ENCODE data around the gene BANP.
"Not testable (repeated sequence)": the region's sequence is repeated elsewhere in the genome, so short reads cannot be mapped to it uniquely, and the experiment has no call there.

Gene BANP

GRCh38 chr16:88102597-88102996, 151.4 kb downstream of the BANP start:
- Histone ChIP-seq H3K79me1 (ENCODE audit: low read length) (no peaks in the 10 kb centered on the region), H3K27ac (ENCODE audit: low read depth, low read length) (no peak overlapping the region), H3K79me2 (ENCODE audit: control insufficient read depth, insufficient read depth, low read length) (no peaks in the 10 kb centered on the region), H2BK120ac (ENCODE audit: low read depth, low read length) (no peak overlapping the region), H3K4me3 (ENCODE audit: low read length) (no peak overlapping the region), H2BK5ac (ENCODE audit: low read length) (no peak overlapping the region), H3K27me3 (ENCODE audit: insufficient read depth, low read length, poor library complexity) (no peaks in the 10 kb centered on the region), H3K4me2 (ENCODE audit: low read length) (no peak overlapping the region), H3K36me3 (ENCODE audit: control insufficient read depth, insufficient read depth, low read length) (no peaks in the 10 kb centered on the region), H3K9ac (ENCODE audit: low read length) (no peak overlapping the region), H3K4me1 (ENCODE audit: control insufficient read depth, low read depth, low read length) (no peaks in the 10 kb centered on the region), H3K23ac (ENCODE audit: low read length) (no peak overlapping the region), H3K56ac (ENCODE audit: low read length) (no peak overlapping the region), H3K18ac (ENCODE audit: low read length) (no peak overlapping the region), H3K4ac (ENCODE audit: low read depth, low read length) (no peak overlapping the region), H2BK15ac (replicated peaks; ENCODE audit: low read depth) (no peak overlapping the region), H4K5ac (ENCODE audit: low read length) (no peak overlapping the region), H4K8ac (ENCODE audit: low read depth, low read length) (no peak overlapping the region), H2AK5ac (ENCODE audit: low read length) (no peak overlapping the region)
- no CpG with 5 or more reads among the region's 17 CpGs for WGBS (ENCODE audit: extremely low coverage, insufficient coverage, low lambda C conversion rate)
- DNase-seq = no peak

DNA sequence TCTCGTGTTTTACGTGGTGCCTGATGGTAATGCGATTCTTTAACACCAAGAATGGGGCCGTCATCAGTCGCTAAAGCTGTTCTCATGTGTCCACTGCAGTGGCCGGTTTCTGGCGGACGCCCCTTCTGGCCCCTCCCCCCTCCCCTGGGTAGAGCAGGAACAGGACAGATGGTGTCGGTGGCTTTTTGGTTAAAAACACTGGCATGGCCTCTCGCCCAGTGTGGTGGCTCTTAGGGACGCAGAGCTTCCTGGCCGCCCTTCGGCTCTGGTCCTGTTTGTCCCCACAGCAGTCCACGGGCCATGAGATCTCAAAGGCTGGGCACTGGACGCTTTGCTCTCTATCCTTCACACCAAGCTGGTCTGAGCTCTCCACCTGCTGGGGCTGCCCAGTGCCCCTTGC, 151.8 kb downstream of the BANP start:
- Histone ChIP-seq H3K4me2 (ENCODE audit: low read length) (no peak overlapping the region), H3K4me1 (ENCODE audit: control insufficient read depth, low read depth, low read length) (no peaks in the 10 kb centered on the region), H4K8ac (ENCODE audit: low read depth, low read length) (no peak overlapping the region), H2BK120ac (ENCODE audit: low read depth, low read length) (no peak overlapping the region), H2BK15ac (replicated peaks; ENCODE audit: low read depth) (no peak overlapping the region), H3K4ac (ENCODE audit: low read depth, low read length) (no peak overlapping the region), H3K23ac (ENCODE audit: low read length) (no peak overlapping the region), H3K36me3 (ENCODE audit: control insufficient read depth, insufficient read depth, low read length) (no peaks in the 10 kb centered on the region), H4K5ac (ENCODE audit: low read length) (no peak overlapping the region), H3K79me2 (ENCODE audit: control insufficient read depth, insufficient read depth, low read length) (no peaks in the 10 kb centered on the region), H3K27ac (ENCODE audit: low read depth, low read length) (no peak overlapping the region), H2BK5ac (ENCODE audit: low read length) (no peak overlapping the region), H3K56ac (ENCODE audit: low read length) (no peak overlapping the region), H3K4me3 (ENCODE audit: low read length) (no peak overlapping the region), H3K9ac (ENCODE audit: low read length) (no peak overlapping the region), H2AK5ac (ENCODE audit: low read length) (no peak overlapping the region), H3K27me3 (ENCODE audit: insufficient read depth, low read length, poor library complexity) (no peaks in the 10 kb centered on the region), H3K79me1 (ENCODE audit: low read length) (no peaks in the 10 kb centered on the region), H3K18ac (ENCODE audit: low read length) (no peak overlapping the region)
- no CpG with 5 or more reads among the region's 15 CpGs for WGBS (ENCODE audit: extremely low coverage, insufficient coverage, low lambda C conversion rate)
- no peak for DNase-seq

DNA sequence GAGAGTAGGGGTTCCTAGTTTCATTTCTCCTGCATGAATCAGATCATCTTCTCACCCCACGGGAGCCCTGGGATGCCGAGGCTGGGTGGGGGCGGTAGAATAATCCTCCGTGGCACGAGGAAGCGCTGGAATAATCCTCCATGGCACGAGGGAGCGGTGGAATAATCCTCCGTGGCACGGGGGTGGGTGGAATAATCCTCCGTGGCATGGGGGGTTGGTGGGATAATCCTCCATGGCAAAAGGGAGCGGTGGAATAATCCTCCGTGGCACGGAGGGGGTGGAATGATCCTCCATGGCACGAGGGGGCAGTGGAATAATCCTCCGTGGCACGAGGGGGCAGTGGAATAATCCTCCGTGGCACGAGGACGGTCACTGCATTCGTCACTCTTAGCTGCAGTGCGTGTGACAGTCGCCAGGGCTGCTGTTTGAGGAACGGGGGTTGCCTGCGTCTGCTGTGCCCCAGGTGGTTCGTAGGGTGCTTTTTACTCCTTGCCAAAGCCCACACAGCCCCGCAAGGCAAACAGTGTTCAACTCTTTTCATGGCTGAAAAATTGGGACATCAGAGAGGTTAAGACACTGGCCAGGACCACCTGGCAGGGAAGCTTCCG, 152.5 kb downstream of the BANP start:
- no peak overlapping the region for H2BK15ac ChIP-seq (replicated peaks; ENCODE audit: low read depth)
- no peaks in the 10 kb centered on the region for H3K79me1 ChIP-seq (ENCODE audit: low read length)
- no peaks in the 10 kb centered on the region for H3K79me2 ChIP-seq (ENCODE audit: control insufficient read depth, insufficient read depth, low read length)
- WGBS (ENCODE audit: extremely low coverage, insufficient coverage, low lambda C conversion rate) = no CpG with 5 or more reads among the region's 28 CpGs
- no peak overlapping the region for H3K4me2 ChIP-seq (ENCODE audit: low read length)
- no peaks in the 10 kb centered on the region for H3K27me3 ChIP-seq (ENCODE audit: insufficient read depth, low read length, poor library complexity)
- H3K23ac ChIP-seq (ENCODE audit: low read length) = no peak overlapping the region
- H2AK5ac ChIP-seq (ENCODE audit: low read length) = no peak overlapping the region
- no peak overlapping the region for H2BK5ac ChIP-seq (ENCODE audit: low read length)
- no peak overlapping the region for H3K4ac ChIP-seq (ENCODE audit: low read depth, low read length)
- no peak overlapping the region for H3K27ac ChIP-seq (ENCODE audit: low read depth, low read length)
- no peak overlapping the region for H3K9ac ChIP-seq (ENCODE audit: low read length)
- no peak overlapping the region for H4K8ac ChIP-seq (ENCODE audit: low read depth, low read length)
- no peak overlapping the region for H4K5ac ChIP-seq (ENCODE audit: low read length)
- H3K56ac ChIP-seq (ENCODE audit: low read length) = no peak overlapping the region
- H2BK120ac ChIP-seq (ENCODE audit: low read depth, low read length) = no peak overlapping the region
- H3K36me3 ChIP-seq (ENCODE audit: control insufficient read depth, insufficient read depth, low read length) = no peaks in the 10 kb centered on the region
- H3K4me1 ChIP-seq (ENCODE audit: control insufficient read depth, low read depth, low read length) = no peaks in the 10 kb centered on the region
- no peak for DNase-seq
- H3K18ac ChIP-seq (ENCODE audit: low read length) = no peak overlapping the region
- no peak overlapping the region for H3K4me3 ChIP-seq (ENCODE audit: low read length)

DNA sequence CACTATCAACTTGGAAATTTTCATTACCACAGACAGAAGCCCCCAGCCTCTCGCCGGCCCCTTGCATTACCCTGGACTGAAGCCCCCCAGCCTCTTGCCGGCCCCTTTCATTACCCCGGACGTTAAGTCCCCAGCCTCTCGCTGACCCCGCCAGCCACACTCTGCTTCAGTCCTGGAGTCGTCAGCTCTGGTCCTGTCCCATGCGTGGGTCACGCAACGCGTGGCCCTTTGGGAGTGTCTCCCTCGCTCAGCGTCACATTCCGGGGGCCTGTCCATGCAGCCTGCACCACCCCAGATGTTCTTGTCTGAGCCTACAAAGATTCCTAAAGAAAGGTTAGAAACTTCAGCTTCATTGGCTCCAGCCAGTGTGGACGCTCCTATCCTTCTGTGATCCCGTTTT, 153.1 kb downstream of the BANP start:
- H3K4me2 ChIP-seq (ENCODE audit: low read length); H2BK120ac ChIP-seq (ENCODE audit: low read depth, low read length); H3K79me2 ChIP-seq (ENCODE audit: control insufficient read depth, insufficient read depth, low read length); H2BK15ac ChIP-seq (replicated peaks; ENCODE audit: low read depth); H4K8ac ChIP-seq (ENCODE audit: low read depth, low read length); H3K27ac ChIP-seq (ENCODE audit: low read depth, low read length); H3K36me3 ChIP-seq (ENCODE audit: control insufficient read depth, insufficient read depth, low read length); DNase-seq; H4K5ac ChIP-seq (ENCODE audit: low read length); H2BK5ac ChIP-seq (ENCODE audit: low read length); H3K4me3 ChIP-seq (ENCODE audit: low read length); H3K4ac ChIP-seq (ENCODE audit: low read depth, low read length); H2AK5ac ChIP-seq (ENCODE audit: low read length); H3K18ac ChIP-seq (ENCODE audit: low read length); H3K9ac ChIP-seq (ENCODE audit: low read length); H3K79me1 ChIP-seq (ENCODE audit: low read length); H3K23ac ChIP-seq (ENCODE audit: low read length); H3K4me1 ChIP-seq (ENCODE audit: control insufficient read depth, low read depth, low read length); H3K56ac ChIP-seq (ENCODE audit: low read length); H3K27me3 ChIP-seq (ENCODE audit: insufficient read depth, low read length, poor library complexity): not testable (repeated sequence)
- WGBS (ENCODE audit: extremely low coverage, insufficient coverage, low lambda C conversion rate) = no CpG with 5 or more reads among the region's 17 CpGs

GRCh38 chr16:88105574-88106140, 154.4 kb downstream of the BANP start:
- not testable (repeated sequence) for H3K36me3 ChIP-seq (ENCODE audit: control insufficient read depth, insufficient read depth, low read length); H3K23ac ChIP-seq (ENCODE audit: low read length); H3K4ac ChIP-seq (ENCODE audit: low read depth, low read length); H4K5ac ChIP-seq (ENCODE audit: low read length); H3K56ac ChIP-seq (ENCODE audit: low read length); H2BK5ac ChIP-seq (ENCODE audit: low read length); H2BK15ac ChIP-seq (replicated peaks; ENCODE audit: low read depth); H2AK5ac ChIP-seq (ENCODE audit: low read length); H4K8ac ChIP-seq (ENCODE audit: low read depth, low read length); H3K4me3 ChIP-seq (ENCODE audit: low read length); H3K9ac ChIP-seq (ENCODE audit: low read length); H3K79me2 ChIP-seq (ENCODE audit: control insufficient read depth, insufficient read depth, low read length); H3K27me3 ChIP-seq (ENCODE audit: insufficient read depth, low read length, poor library complexity); H2BK120ac ChIP-seq (ENCODE audit: low read depth, low read length); H3K4me2 ChIP-seq (ENCODE audit: low read length); DNase-seq; H3K79me1 ChIP-seq (ENCODE audit: low read length); H3K18ac ChIP-seq (ENCODE audit: low read length); H3K4me1 ChIP-seq (ENCODE audit: control insufficient read depth, low read depth, low read length); H3K27ac ChIP-seq (ENCODE audit: low read depth, low read length)
- no CpG with 5 or more reads among the region's 7 CpGs for WGBS (ENCODE audit: extremely low coverage, insufficient coverage, low lambda C conversion rate)

DNA sequence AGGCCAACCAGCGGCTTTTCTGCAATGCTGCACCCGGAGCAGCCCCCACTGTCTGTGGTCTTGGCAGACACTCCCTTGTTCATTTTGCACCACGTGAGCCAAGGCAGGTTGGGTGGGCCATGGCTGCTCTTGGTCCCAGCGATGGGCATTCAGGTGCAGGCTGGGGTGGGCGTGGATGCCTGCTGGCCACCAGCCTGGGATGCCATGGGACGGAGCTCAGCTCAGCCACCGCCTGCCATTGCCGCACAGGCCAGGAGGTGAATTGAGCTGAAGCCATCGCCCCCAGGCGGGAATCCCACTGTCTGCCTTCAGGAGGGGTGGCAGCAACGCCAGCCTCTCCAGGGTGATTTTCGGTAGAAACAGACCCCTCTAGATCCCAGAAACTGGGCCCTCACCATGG, 155.3 kb downstream of the BANP start:
- H3K4me1 ChIP-seq (ENCODE audit: control insufficient read depth, low read depth, low read length); H3K4me3 ChIP-seq (ENCODE audit: low read length); H4K5ac ChIP-seq (ENCODE audit: low read length); H2BK120ac ChIP-seq (ENCODE audit: low read depth, low read length); H3K56ac ChIP-seq (ENCODE audit: low read length); H3K4me2 ChIP-seq (ENCODE audit: low read length); H2AK5ac ChIP-seq (ENCODE audit: low read length); H3K9ac ChIP-seq (ENCODE audit: low read length); H3K79me1 ChIP-seq (ENCODE audit: low read length); H3K18ac ChIP-seq (ENCODE audit: low read length); H3K4ac ChIP-seq (ENCODE audit: low read depth, low read length); DNase-seq; H4K8ac ChIP-seq (ENCODE audit: low read depth, low read length); H2BK15ac ChIP-seq (replicated peaks; ENCODE audit: low read depth); H2BK5ac ChIP-seq (ENCODE audit: low read length); H3K36me3 ChIP-seq (ENCODE audit: control insufficient read depth, insufficient read depth, low read length); H3K23ac ChIP-seq (ENCODE audit: low read length); H3K27ac ChIP-seq (ENCODE audit: low read depth, low read length); H3K79me2 ChIP-seq (ENCODE audit: control insufficient read depth, insufficient read depth, low read length); H3K27me3 ChIP-seq (ENCODE audit: insufficient read depth, low read length, poor library complexity): not testable (repeated sequence)
- WGBS (ENCODE audit: extremely low coverage, insufficient coverage, low lambda C conversion rate) = no CpG with 5 or more reads among the region's 12 CpGs

All from mesendoderm (in vitro differentiated cells).